Measurements from ENCODE around the gene CDC42BPG. TPM values are rescaled to one million over a fixed set of nuclear protein-coding genes. Genes with fewer than 3 reads are reported as not detected.

Gene CDC42BPG
- total and polyA plus RNA-seq, 10 of the 15 experiments (the other 5 are each of a cell fraction or from before 2014, with no cell fraction given) = 0.02 to 1.3 (median 0.09) TPM; not detected in 1

DNA sequence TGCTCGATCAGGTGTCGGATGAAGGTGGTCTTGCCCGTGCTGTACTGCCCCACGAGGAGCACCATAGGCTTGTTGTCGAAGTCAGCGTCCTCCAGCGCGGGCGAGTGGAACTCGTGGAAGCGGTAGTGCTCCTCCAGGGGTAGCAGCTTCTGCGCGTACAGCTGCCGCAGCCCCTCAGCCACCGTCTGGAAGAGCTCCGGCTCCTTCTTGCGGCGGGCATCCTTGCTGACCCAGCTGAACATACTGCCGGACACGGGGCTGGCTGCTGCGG is 33.7 kb upstream of the CDC42BPG start (continued):
- TF ChIP-seq, protein P1, sequence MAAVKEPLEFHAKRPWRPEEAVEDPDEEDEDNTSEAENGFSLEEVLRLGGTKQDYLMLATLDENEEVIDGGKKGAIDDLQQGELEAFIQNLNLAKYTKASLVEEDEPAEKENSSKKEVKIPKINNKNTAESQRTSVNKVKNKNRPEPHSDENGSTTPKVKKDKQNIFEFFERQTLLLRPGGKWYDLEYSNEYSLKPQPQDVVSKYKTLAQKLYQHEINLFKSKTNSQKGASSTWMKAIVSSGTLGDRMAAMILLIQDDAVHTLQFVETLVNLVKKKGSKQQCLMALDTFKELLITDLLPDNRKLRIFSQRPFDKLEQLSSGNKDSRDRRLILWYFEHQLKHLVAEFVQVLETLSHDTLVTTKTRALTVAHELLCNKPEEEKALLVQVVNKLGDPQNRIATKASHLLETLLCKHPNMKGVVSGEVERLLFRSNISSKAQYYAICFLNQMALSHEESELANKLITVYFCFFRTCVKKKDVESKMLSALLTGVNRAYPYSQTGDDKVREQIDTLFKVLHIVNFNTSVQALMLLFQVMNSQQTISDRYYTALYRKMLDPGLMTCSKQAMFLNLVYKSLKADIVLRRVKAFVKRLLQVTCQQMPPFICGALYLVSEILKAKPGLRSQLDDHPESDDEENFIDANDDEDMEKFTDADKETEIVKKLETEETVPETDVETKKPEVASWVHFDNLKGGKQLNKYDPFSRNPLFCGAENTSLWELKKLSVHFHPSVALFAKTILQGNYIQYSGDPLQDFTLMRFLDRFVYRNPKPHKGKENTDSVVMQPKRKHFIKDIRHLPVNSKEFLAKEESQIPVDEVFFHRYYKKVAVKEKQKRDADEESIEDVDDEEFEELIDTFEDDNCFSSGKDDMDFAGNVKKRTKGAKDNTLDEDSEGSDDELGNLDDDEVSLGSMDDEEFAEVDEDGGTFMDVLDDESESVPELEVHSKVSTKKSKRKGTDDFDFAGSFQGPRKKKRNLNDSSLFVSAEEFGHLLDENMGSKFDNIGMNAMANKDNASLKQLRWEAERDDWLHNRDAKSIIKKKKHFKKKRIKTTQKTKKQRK (IDR thresholded peaks at IDR 0.05; ENCODE audit: low read depth, low read length) = no peak
- TF ChIP-seq SMARCA5 (IDR thresholded peaks at IDR 0.05) (peak; percentile 37; the same call in 1 of the 2 replicates), CHD1 (IDR thresholded peaks at IDR 0.05; ENCODE audit: low read depth, low read length) (0 out of 2 replicates have a peak, but pooled peaks have one; percentile 66), STAT1 (conservative IDR thresholded peaks at IDR 0.05) (0 out of 2 replicates have a peak, but pooled peaks have one; percentile 45), GATAD2B (conservative IDR thresholded peaks at IDR 0.05; ENCODE audit: low read depth) (peak; percentile 49; the same call in 1 of the 2 replicates)

DNA sequence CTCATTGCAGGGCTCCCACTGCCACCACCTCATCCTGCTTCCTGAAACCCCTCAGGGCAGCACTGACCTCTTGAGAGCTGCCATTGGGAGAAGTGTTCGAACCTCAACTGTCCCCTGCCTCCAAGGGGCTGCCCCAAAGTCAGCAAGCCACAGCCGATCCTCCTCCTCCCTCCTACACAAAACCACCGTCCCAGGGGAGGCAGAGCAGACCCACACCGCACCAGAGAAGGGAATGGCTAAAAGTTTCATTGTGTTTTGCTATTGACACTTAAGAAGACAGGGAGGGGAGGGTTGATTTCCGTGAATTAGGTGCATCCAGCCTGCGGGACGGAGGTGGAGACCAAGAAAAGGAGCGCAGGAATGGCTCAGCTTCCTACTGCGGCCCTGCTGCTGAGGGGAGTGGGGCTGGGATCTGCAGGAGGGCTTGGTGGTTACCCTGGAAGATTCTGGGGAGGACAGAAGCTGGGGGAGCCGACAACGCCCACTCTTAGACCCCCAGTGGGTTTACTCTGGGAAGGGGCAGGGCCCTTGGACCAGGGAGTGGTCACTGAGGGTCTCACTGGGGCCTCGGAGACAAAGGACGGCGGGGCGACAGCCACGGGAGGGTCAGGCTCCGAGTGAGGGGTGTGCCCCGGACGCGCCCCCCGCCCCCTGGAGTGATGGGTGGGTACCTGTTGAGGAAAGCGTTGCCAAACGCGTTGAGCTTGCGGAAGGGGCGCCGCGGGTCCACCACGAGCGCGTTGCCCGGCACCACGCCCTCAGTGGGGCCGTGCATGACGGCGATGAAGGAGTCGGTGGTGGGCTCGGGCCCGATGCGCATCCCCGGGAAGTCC is 33.2 kb upstream of the CDC42BPG start:
- Histone ChIP-seq H3K4me3 (peak overlapping the region; percentile 89), H2AFZ (ENCODE audit: control insufficient read depth, low read depth, low read length) (no peak overlapping the region), H3K4me2 (ENCODE audit: control insufficient read depth, insufficient read depth) (peak overlapping the region; percentile 92), H3K9me3 (replicated peaks; ENCODE audit: control insufficient read depth, insufficient read depth, low read length) (no peaks in the 10 kb centered on the region), H3K27me3 (replicated peaks in 1 of 2; ENCODE audit: control insufficient read depth in 2 of 2, insufficient read depth in 2 of 2, low read length in 1 of 2) (no peaks in the 10 kb centered on the region), H3K79me2 (ENCODE audit: control insufficient read depth, insufficient read depth, low read length) (peaks cover 65% of the 10 kb centered on the region), H3K36me3 (ENCODE audit: control insufficient read depth in 2 of 2, insufficient read depth in 2 of 2, low read length in 1 of 2) (peaks cover 0 to 10% of the 10 kb centered on the region in 2 experiments; a peak in 3 of 4 replicates), H4K20me1 (ENCODE audit: control insufficient read depth, insufficient read depth) (peaks cover 3% of the 10 kb centered on the region; the same call in 1 of the 2 replicates), H3K9ac (ENCODE audit: control insufficient read depth, insufficient read depth, low read length) (peak overlapping the region; percentile 88), H3K4me1 (ENCODE audit: control insufficient read depth, insufficient read depth, low read length) (peaks cover 39% of the 10 kb centered on the region), H3K27ac (ENCODE audit: control insufficient read depth, insufficient read depth) (peak overlapping the region; percentile 84)
- SMC1A ChIA-PET (ENCODE audit: uncharacterized antibody, unreplicated experiment) = interaction anchor here (11.5 kb wide), 2 partner anchors 16 to 27 kb away, joined by 226 to 227 read pairs; no protein-coding TSS in a partner anchor
- no TSS peak for BruUV-seq (replicated peaks)
- in situ Hi-C loops (cut with MboI) (no loop called here), intact Hi-C loops (cut with micrococcal nuclease; ENCODE audit: unreplicated experiment) (loop anchor here (2.0 to 10.0 kb wide), 4 partner anchors 19 to 837 kb away; partner anchors contain the start of genes KAT5 and MAP3K11)
- POLR2A ChIA-PET = interaction anchor here (0.6 to 19.9 kb wide), 3 partner anchors 10 to 19 kb away, joined by 4 to 620 read pairs (median 19); no protein-coding TSS in a partner anchor
- DNase-seq (ENCODE audit: low read depth, low spot score) = no peak
- RAD21 ChIA-PET (ENCODE audit: unreplicated experiment) = interaction anchor here (0.7 to 12.5 kb wide), 4 partner anchors 10 to 136 kb away, joined by 3 to 253 read pairs (median 112); partner anchors contain the start of gene ARL2
- CTCF ChIA-PET = interaction anchor here (1.2 to 30.0 kb wide), 7 partner anchors 11 to 233 kb away, joined by 3 to 1208 read pairs (median 3); partner anchors contain the start of gene CDC42BPG
- ATAC-seq = peak; percentile 34
- 2% methylated on average over 41 of the region's 41 CpGs for WGBS (ENCODE audit: insufficient coverage, insufficient replicate concordance, low lambda C conversion rate, missing lambda C conversion rate)
- no peak for FAIRE-seq
- TF ChIP-seq EGR1 (IDR thresholded peaks at IDR 0.05; ENCODE audit: borderline replicate concordance in 1 of 2, low read depth in 2 of 2, low read length in 2 of 2) (peak in 1 of 2 experiments; percentile 71; a peak in 2 of 3 replicates), ZBED1 (IDR thresholded peaks at IDR 0.05; ENCODE audit: borderline replicate concordance) (no peak), NKRF (conservative IDR thresholded peaks at IDR 0.05) (no peak), RFX5 (IDR thresholded peaks at IDR 0.05; ENCODE audit: low read depth, low read length) (no peak), SIN3A (IDR thresholded peaks at IDR 0.05; ENCODE audit: low read depth, low read length) (no peak)
- TF ChIP-seq, protein P2, sequence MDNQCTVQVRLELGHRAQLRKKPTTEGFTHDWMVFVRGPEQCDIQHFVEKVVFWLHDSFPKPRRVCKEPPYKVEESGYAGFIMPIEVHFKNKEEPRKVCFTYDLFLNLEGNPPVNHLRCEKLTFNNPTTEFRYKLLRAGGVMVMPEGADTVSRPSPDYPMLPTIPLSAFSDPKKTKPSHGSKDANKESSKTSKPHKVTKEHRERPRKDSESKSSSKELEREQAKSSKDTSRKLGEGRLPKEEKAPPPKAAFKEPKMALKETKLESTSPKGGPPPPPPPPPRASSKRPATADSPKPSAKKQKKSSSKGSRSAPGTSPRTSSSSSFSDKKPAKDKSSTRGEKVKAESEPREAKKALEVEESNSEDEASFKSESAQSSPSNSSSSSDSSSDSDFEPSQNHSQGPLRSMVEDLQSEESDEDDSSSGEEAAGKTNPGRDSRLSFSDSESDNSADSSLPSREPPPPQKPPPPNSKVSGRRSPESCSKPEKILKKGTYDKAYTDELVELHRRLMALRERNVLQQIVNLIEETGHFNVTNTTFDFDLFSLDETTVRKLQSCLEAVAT (IDR thresholded peaks at IDR 0.05) = 0 out of 2 replicates have a peak, but pooled peaks have one; percentile 48
